Smooth muscle cell (in vitro differentiated cells): Measurements from ENCODE around the gene RALGAPA2. TPM values are rescaled to one million over a fixed set of nuclear protein-coding genes. Genes with fewer than 3 reads are reported as not detected.

Source experiments
- DNase-seq: peaks from one replicate; lab custom pipeline; 2025; ENCODE audit not compliant: unreplicated experiment; lab: John Stamatoyannopoulos, UW
- H2AFZ ChIP-seq: fragments of 200-600 bp; sonication (generic); 2 replicates; pipeline ENCODE4 v1.6.0; 2016; ENCODE audit warnings: antibody characterized with exemption, low read depth, mild to moderate bottlenecking
- H3F3A ChIP-seq: fragments of 200-600 bp; sonication (generic); 2 replicates; pipeline ENCODE4 v1.6.0; 2017; ENCODE audit warnings: antibody characterized with exemption, low read depth
- H3K27ac ChIP-seq: fragments of 200-600 bp; sonication (generic); 2 replicates; pipeline ENCODE4 v1.5.1; 2016; ENCODE audit warnings: low read depth, mild to moderate bottlenecking
- H3K27me3 ChIP-seq: fragments of 200-600 bp; sonication (generic); 2 replicates; pipeline ENCODE4 v1.6.1; 2016; ENCODE audit warnings: low read depth, mild to moderate bottlenecking
- H3K36me3 ChIP-seq: fragments of 200-600 bp; sonication (generic); 2 replicates; pipeline ENCODE4 v1.5.1; 2016; ENCODE audit warnings: low read depth
- H3K4me1 ChIP-seq: fragments of 200-600 bp; sonication (generic); 2 replicates; pipeline ENCODE4 v1.5.1; 2016; ENCODE audit warnings: low read depth
- H3K4me2 ChIP-seq: fragments of 200-600 bp; sonication (generic); 2 replicates; pipeline ENCODE4 v1.6.0; 2016; ENCODE audit warnings: mild to moderate bottlenecking
- H3K4me3 ChIP-seq: fragments of 200-600 bp; sonication (generic); 2 replicates; pipeline ENCODE4 v1.5.1; 2016; ENCODE audit warnings: mild to moderate bottlenecking
- H3K79me2 ChIP-seq: fragments of 200-600 bp; sonication (generic); 2 replicates; pipeline ENCODE4 v1.6.0; 2016; ENCODE audit warnings: low read depth, mild to moderate bottlenecking
- H3K9ac ChIP-seq: fragments of 200-600 bp; sonication (generic); 2 replicates; pipeline ENCODE4 v1.6.0; 2016; ENCODE audit warnings: low read depth
- H3K9me3 ChIP-seq: fragments of 200-600 bp; sonication (generic); replicated peaks from 2 replicates; pipeline ENCODE4 v1.5.1; 2016; ENCODE audit warnings: low read depth
- H4K20me1 ChIP-seq: fragments of 200-600 bp; sonication (generic); 2 replicates; pipeline ENCODE4 v1.6.0; 2016; ENCODE audit warnings: low read depth
- WGBS: methylation state at CpG from one replicate; pipeline ENCODE4 v1.1.7; 2016; ENCODE audit warnings: low lambda C conversion rate; 5-methylcytosine and 5-hydroxymethylcytosine counted together
- polyA plus RNA-seq: library from polyadenylated mRNA; unstranded; fragments of >200 nt; fragmentation: Nextera tagmentation; extraction: Ambion mirVana; gene quantifications from 2 replicates; pipeline ENCODE4 v1.2.1, GENCODE V29; 2016
- total RNA-seq: library from RNA; depleted of rRNA; stranded (reverse); fragments of >200 nt; gene quantifications from 2 replicates; pipeline ENCODE4 v1.2.3, GENCODE V29; 2014
- TF ChIP-seq, protein P1 (sequence below): fragments of 200-600 bp; sonication (generic); IDR thresholded peaks from 2 replicates; pipeline ENCODE4 v1.5.1; 2017; ENCODE audit warnings: borderline replicate concordance, mild to moderate bottlenecking, antibody characterized with exemption; ENCODE audit not compliant: insufficient read depth, poor library complexity, severe bottlenecking

The RALGAPA2 gene
- total and polyA plus RNA-seq, 2 experiments from 2014 or later = 3.5 to 6.2 TPM

DNA sequence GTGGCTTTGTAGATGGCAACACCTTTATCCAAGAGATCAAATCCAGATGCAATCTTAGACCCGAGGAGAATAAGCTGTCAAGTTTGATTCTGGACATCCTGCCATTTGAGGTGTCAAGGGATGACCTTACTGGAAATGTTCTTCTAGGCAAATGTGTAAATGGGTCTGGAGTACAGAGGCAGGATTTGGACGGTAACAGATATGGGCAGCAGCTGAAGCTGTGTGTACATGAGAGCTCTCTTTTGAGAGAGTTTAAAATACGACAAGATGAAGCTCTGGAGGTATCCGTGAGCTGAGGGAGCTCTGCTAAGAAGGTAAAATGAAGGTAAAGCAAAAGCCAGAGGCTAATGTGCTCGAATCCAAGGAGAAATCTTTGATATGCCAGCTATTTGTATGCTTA, 56.6 kb downstream of the RALGAPA2 start:
- DNase-seq = no peak
- H3K36me3 ChIP-seq = no peaks in the 10 kb centered on the region
- no peak overlapping the region for H3K27ac ChIP-seq
- WGBS = 89% methylated on average over 5 of the region's 5 CpGs
- H2AFZ ChIP-seq = no peak overlapping the region
- TF ChIP-seq, protein P1, sequence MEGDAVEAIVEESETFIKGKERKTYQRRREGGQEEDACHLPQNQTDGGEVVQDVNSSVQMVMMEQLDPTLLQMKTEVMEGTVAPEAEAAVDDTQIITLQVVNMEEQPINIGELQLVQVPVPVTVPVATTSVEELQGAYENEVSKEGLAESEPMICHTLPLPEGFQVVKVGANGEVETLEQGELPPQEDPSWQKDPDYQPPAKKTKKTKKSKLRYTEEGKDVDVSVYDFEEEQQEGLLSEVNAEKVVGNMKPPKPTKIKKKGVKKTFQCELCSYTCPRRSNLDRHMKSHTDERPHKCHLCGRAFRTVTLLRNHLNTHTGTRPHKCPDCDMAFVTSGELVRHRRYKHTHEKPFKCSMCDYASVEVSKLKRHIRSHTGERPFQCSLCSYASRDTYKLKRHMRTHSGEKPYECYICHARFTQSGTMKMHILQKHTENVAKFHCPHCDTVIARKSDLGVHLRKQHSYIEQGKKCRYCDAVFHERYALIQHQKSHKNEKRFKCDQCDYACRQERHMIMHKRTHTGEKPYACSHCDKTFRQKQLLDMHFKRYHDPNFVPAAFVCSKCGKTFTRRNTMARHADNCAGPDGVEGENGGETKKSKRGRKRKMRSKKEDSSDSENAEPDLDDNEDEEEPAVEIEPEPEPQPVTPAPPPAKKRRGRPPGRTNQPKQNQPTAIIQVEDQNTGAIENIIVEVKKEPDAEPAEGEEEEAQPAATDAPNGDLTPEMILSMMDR = no peak
- H3K9me3 ChIP-seq = no peaks in the 10 kb centered on the region
- no peak overlapping the region for H3K9ac ChIP-seq
- H3K4me2 ChIP-seq = no peak overlapping the region
- H3K4me1 ChIP-seq = no peaks in the 10 kb centered on the region
- no peaks in the 10 kb centered on the region for H4K20me1 ChIP-seq
- H3K27me3 ChIP-seq = no peaks in the 10 kb centered on the region
- H3K4me3 ChIP-seq = no peak overlapping the region
- no peaks in the 10 kb centered on the region for H3F3A ChIP-seq
- H3K79me2 ChIP-seq = no peaks in the 10 kb centered on the region

DNA sequence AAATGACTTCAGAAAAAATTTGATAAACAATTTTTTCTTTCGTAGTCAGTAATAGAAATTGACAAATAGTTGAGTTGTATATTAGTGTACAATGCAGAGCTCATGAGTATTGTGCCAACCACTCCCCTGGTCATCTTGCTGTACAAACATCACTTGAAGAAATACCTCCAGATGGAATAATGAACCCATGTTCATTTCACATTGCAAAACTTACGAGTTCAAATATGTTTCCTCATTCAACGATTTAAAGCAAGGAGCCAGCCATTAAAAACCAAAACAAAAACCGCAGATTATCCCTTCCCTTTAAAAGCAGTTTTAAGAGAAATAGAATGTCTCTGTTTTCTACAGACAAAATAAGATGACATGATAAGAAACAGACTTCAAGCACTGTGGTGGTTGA, 62.5 kb downstream of the RALGAPA2 start:
- Histone ChIP-seq H3K79me2 (no peaks in the 10 kb centered on the region), H3K9me3 (no peaks in the 10 kb centered on the region), H3F3A (no peaks in the 10 kb centered on the region), H3K27me3 (no peaks in the 10 kb centered on the region), H3K36me3 (no peaks in the 10 kb centered on the region), H3K4me2 (no peak overlapping the region), H3K9ac (no peak overlapping the region), H3K4me3 (no peak overlapping the region), H2AFZ (no peak overlapping the region), H3K27ac (no peak overlapping the region), H3K4me1 (peaks cover 6% of the 10 kb centered on the region), H4K20me1 (no peaks in the 10 kb centered on the region)
- 97% methylated on average over 4 of the region's 4 CpGs for WGBS
- no peak for DNase-seq
- TF ChIP-seq, protein P1 = no peak

DNA sequence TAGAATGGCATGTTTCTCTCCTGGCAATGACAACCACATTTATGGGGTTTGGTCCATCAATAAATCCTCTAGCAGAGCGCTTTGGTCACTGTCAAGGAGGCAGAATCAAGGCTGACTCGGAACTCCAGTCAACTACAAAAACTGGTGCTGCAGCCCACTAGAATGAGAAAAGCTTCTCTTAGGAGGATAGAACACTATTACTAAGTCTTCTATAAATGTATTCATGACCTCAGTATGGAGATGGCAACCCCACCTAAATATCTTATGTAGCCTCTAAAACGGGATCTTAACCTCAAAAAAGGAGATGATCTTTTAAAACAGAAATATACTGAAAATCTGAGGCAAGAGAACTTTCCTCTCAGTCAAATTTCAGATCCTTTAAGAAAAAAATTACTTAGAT, 68.5 kb downstream of the RALGAPA2 start:
- Histone ChIP-seq H3K36me3 (no peaks in the 10 kb centered on the region), H3K9me3 (no peaks in the 10 kb centered on the region), H3K4me1 (peaks cover 6% of the 10 kb centered on the region), H2AFZ (no peak overlapping the region), H3K27me3 (no peaks in the 10 kb centered on the region), H3K4me2 (no peak overlapping the region), H3K4me3 (no peak overlapping the region), H4K20me1 (no peaks in the 10 kb centered on the region), H3K79me2 (no peaks in the 10 kb centered on the region), H3K9ac (no peak overlapping the region), H3F3A (no peaks in the 10 kb centered on the region), H3K27ac (no peak overlapping the region)
- TF ChIP-seq, protein P1 = no peak
- 86% methylated on average over 3 of the region's 3 CpGs for WGBS
- no peak for DNase-seq

DNA sequence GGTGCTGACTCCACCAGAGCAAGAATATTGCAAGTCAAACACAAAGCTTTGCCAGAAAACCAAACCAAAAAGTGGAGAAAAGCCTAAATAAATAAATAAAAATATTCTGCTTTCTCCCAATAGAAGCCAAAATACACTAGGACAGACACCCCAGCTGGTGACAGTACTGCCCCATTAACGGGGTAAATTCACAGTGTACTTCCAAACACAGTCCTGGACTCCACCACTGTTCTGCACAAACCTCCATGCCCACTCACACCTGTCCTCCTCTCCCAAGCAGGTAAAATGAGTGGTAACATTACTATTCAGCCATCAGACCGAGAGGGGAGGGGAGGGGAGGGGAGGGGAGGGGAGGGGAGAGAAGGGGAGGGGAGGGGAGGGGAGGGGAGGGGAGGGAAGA, 70.7 kb downstream of the RALGAPA2 start:
- Histone ChIP-seq H3K9ac (no peak overlapping the region), H3K4me1 (no peaks in the 10 kb centered on the region), H3K27ac (no peak overlapping the region), H3K9me3 (no peaks in the 10 kb centered on the region), H3K79me2 (no peaks in the 10 kb centered on the region), H2AFZ (no peak overlapping the region), H3F3A (no peaks in the 10 kb centered on the region), H4K20me1 (no peaks in the 10 kb centered on the region), H3K27me3 (no peaks in the 10 kb centered on the region), H3K4me3 (no peak overlapping the region), H3K36me3 (no peaks in the 10 kb centered on the region), H3K4me2 (no peak overlapping the region)
- no peak for DNase-seq
- TF ChIP-seq, protein P1 = no peak
- WGBS = 83% methylated on average over 2 of the region's 2 CpGs
